Heart left ventricle (tissue), 16 donors: Measurements from ENCODE around the gene RAB27B. TPM values are rescaled to one million over a fixed set of nuclear protein-coding genes. Genes with fewer than 3 reads are reported as not detected.

Source experiments
- ATAC-seq, 4 donors: fragments of 200-7000 bp; cut with Tn5 transposase; one replicate each; pipeline ENCODE4 v1.9.1; 2020 to 2022; ENCODE audit warnings: moderate library complexity in 4 of 4, mild to moderate bottlenecking in 3 of 4, moderate number of reproducible peaks in 1 of 4
- DNase-seq, 5 donors: peaks; one replicate each; pipeline ENCODE4 v3.0.0-alpha.2; 2020
- H3K27ac ChIP-seq, 12 donors: fragments of 200-600 bp; sonication (generic) in 4 of 12; one replicate each; pipeline versions ENCODE4 v1.5.0 to v1.8.0; 2016 to 2022; ENCODE audit warnings: mild to moderate bottlenecking in 2 of 12
- H3K27me3 ChIP-seq, 9 donors: fragments of 200-600 bp; sonication (generic) in 2 of 9; one replicate each; pipeline versions ENCODE4 v1.5.1 to v1.8.0; 2016 to 2022; ENCODE audit warnings: mild to moderate bottlenecking in 3 of 9
- H3K36me3 ChIP-seq, 9 donors: fragments of 200-600 bp; sonication (generic) in 2 of 9; one replicate each; pipeline versions ENCODE4 v1.5.0 to v1.8.0; 2018 to 2022; ENCODE audit warnings: mild to moderate bottlenecking in 2 of 9
- H3K4me1 ChIP-seq, 12 donors: fragments of 200-600 bp; sonication (generic) in 4 of 12; one replicate each; pipeline versions ENCODE4 v1.5.0 to v1.8.0; 2016 to 2022; ENCODE audit warnings: mild to moderate bottlenecking in 3 of 12
- H3K4me3 ChIP-seq, 12 donors: fragments of 200-600 bp; sonication (generic) in 4 of 12; one replicate each; pipeline versions ENCODE4 v1.5.0 to v1.8.0; 2017 to 2022; ENCODE audit warnings: mild to moderate bottlenecking in 9 of 12, moderate library complexity in 4 of 12
- H3K9me3 ChIP-seq, 12 donors: fragments of 200-600 bp; sonication (generic) in 4 of 12; one replicate each; pipeline versions ENCODE4 v1.5.0 to v1.8.0; 2016 to 2022; ENCODE audit warnings: mild to moderate bottlenecking in 1 of 12
- CTCF ChIP-seq, 12 donors: fragments of 200-600 bp; sonication (generic) in 4 of 12; IDR thresholded peaks; one replicate each; pipeline versions ENCODE4 v1.5.0 to v1.8.0; 2018 to 2022; ENCODE audit warnings: antibody characterized with exemption in 12 of 12, mild to moderate bottlenecking in 5 of 12
- POLR2A ChIP-seq, 2 donors: fragments of 450-650 bp; IDR thresholded peaks; one replicate each; pipeline ENCODE4 v1.6.1; 2017; ENCODE audit warnings: antibody characterized with exemption in 2 of 2, mild to moderate bottlenecking in 2 of 2, moderate library complexity in 2 of 2
- WGBS, 4 donors: extraction: QIAGEN DNeasy Blood & Tissue Kit in 2 of 4; methylation state at CpG; one replicate each; pipeline versions ENCODE4 v1.1.5 to v1.1.7; 2013 to 2018; 5-methylcytosine and 5-hydroxymethylcytosine counted together
- intact Hi-C, 10 donors: fragments of 100-400 bp; cut with DNase I; formaldehyde crosslinking; loops; one replicate each; pipeline versions ENCODE4 v1.11.1 to v1.14.2; 2022
- polyA plus RNA-seq, 2 donors: library from polyadenylated mRNA; stranded (reverse); fragments of 200-250 nt; gene quantifications; one replicate each; pipeline ENCODE4 v1.2.3, GENCODE V29; 2013
- total RNA-seq, 9 donors: library from RNA; depleted of rRNA in 2 of 9; stranded (reverse); fragments of >200 nt in 2 of 9; fragmentation: NEBNext Ultra II Directional in 3 of 9; extraction: Animal tissue kit (Norgen Biotek cat#: 25700) in 3 of 9; gene quantifications; one replicate each; pipeline versions ENCODE4 v1.1.0 to v1.2.4, GENCODE V29; 2016 to 2023
- donor health status: ischemic (EF 13 %, LVEDD 7.1; RV severe dilation, severe dysfunction).
- donor health status: healthy with polysubstance abuse.
- donor health status: DM: no; HTN: yes; CAD: no.
- donor health status: DM: no; HTN: no; CAD: no.
- donor health status: ischemic (EF 25% LVEDD 6.9; RV normal size, moderate dysfunction).
- donor health status: ischemic (EF 25% LVEDD 5.7; RV mildly dilated, moderate dysfunction).
- donor health status: healthy.
- donor health status: DM: yes; HTN: yes; CAD: no.
- donor health status: ischemic (EF 35%, LVEDD 5.7; RV mildly dilated, moderate dysfunction).
- donor health status: nonischemic (EF 11% LVEDD 7.7; RV severe dilation, severe dysfunction).
- donor health status: DM: yes; HTN: yes; CAD: no.
- donor health status: PGD.
- donor health status: ischemic (EF 29% LVEDD 5.4; RV normal size, mild dysfunction).
- donor health status: nonischemic (EF 23%, LVEDD 6.1; RV moderate dilation, normal function).

The RAB27B gene
- total and polyA plus RNA-seq, 11 donors: 0.03 to 1.5 (median 0.13) TPM; not detected in 2

DNA sequence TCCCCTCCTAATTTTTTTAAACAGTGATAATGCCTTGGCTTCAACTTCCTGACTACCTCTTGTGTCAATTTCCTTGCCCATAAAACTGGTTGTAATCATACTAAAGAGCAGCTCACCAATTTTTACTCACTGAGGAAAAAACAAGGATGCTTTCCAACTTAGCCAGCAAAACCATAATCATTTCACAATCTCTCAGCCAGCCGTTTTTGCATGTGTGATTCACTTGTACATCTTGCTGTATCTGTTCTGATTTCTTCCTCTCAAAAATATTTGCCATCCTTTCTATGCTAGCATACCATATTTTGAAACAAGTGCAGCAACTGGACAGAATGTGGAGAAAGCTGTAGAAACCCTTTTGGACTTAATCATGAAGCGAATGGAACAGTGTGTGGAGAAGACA, 60.7 kb downstream of the RAB27B start:
- H3K27me3 ChIP-seq: no peaks in the 10 kb centered on the region
- 66 to 80% (median 70%) methylated on average over 2 of the region's 2 CpGs for WGBS, 4 donors
- ATAC-seq (no peak), DNase-seq (no peak)
- no peaks in the 10 kb centered on the region for H3K9me3 ChIP-seq
- no peak for TF ChIP-seq CTCF (IDR thresholded peaks at IDR 0.05)
- no peak for TF ChIP-seq POLR2A (IDR thresholded peaks at IDR 0.05)
- no peak overlapping the region for H3K27ac ChIP-seq
- H3K4me1 ChIP-seq: no peaks in the 10 kb centered on the region
- no peak overlapping the region for H3K4me3 ChIP-seq
- intact Hi-C loops: no loop called here
- no peaks in the 10 kb centered on the region for H3K36me3 ChIP-seq

GRCh38 chr18:54899500-54899899, 71.2 kb downstream of the RAB27B start:
- ATAC-seq: no peak
- intact Hi-C loops: no loop called here
- TF ChIP-seq CTCF (IDR thresholded peaks at IDR 0.05) (no peak), POLR2A (IDR thresholded peaks at IDR 0.05) (no peak)

GRCh38 chr18:54900290-54900689, 72.0 kb downstream of the RAB27B start:
- DNase-seq: no peak
- no peaks in the 10 kb centered on the region for H3K4me1 ChIP-seq
- no peak overlapping the region for H3K27ac ChIP-seq
- no peaks in the 10 kb centered on the region for H3K9me3 ChIP-seq
- peaks cover 0 to 4% (median 0%) of the 10 kb centered on the region in 9 donors for H3K36me3 ChIP-seq
- H3K27me3 ChIP-seq: no peaks in the 10 kb centered on the region
- no peak overlapping the region for H3K4me3 ChIP-seq
- TF ChIP-seq POLR2A (IDR thresholded peaks at IDR 0.05) (no peak), CTCF (IDR thresholded peaks at IDR 0.05) (no peak)
- 89 to 96% (median 91%) methylated on average over 2 of the region's 2 CpGs for WGBS, 4 donors
- intact Hi-C loops: no loop called here
- no peak for ATAC-seq

More at GRCh38 chr18:54899500-54899899, 71.2 kb downstream of the RAB27B start:
- no peak overlapping the region for H3K27ac ChIP-seq
- no peaks in the 10 kb centered on the region for H3K27me3 ChIP-seq
- no peaks in the 10 kb centered on the region for H3K9me3 ChIP-seq
- H3K36me3 ChIP-seq: peaks cover 0 to 3% (median 0%) of the 10 kb centered on the region in 9 donors
- H3K4me3 ChIP-seq: no peak overlapping the region
- H3K4me1 ChIP-seq: no peaks in the 10 kb centered on the region
- DNase-seq: no peak

- Histone ChIP-seq H3K27ac (no peak overlapping the region), H3K9me3 (no peaks in the 10 kb centered on the region), H3K4me3 (no peak overlapping the region), H3K4me1 (no peaks in the 10 kb centered on the region), H3K27me3 (no peaks in the 10 kb centered on the region), H3K36me3 (peaks cover 0 to 6% (median 0%) of the 10 kb centered on the region in 9 donors)
- WGBS, 4 donors: 91 to 95% (median 93%) methylated on average over 2 of the region's 2 CpGs
- TF ChIP-seq POLR2A (IDR thresholded peaks at IDR 0.05): no peak
- no peak for TF ChIP-seq CTCF (IDR thresholded peaks at IDR 0.05)
- ATAC-seq (no peak), DNase-seq (no peak)
- intact Hi-C loops: no loop called here
These were observed 76.3 kb downstream of the RAB27B start for GRCh38 chr18:54904581-54904980.
